ENCODE measurements around the gene UTS2R.

- TF ChIP-seq CTCF (IDR thresholded peaks at IDR 0.05): peak; percentile 53 to 75 (median 61)
- TF ChIP-seq POLR2A (IDR thresholded peaks at IDR 0.05): no peak
These were observed 43.1 kb downstream of the UTS2R start for GRCh38 chr17:82414548-82415281.
